ENCODE results near the gene CAPN9. TPM values are rescaled to one million over a fixed set of nuclear protein-coding genes. Genes with fewer than 3 reads are reported as not detected.
A peak's percentile ranks its signal among the peaks of the same experiment; 100 is the strongest.

CAPN9 gene
- total RNA-seq, 1 donor from 2014 or later: not detected

- H3K4me3 Mint-ChIP-seq (ENCODE audit: unreplicated experiment): no peak overlapping the region
- peak; percentile 93 for TF ChIP-seq CTCF (IDR thresholded peaks at IDR 0.05)
- H3K4me1 Mint-ChIP-seq (ENCODE audit: low read depth): peaks cover 42% of the 10 kb centered on the region
Observed at GRCh38 chr1:230797942-230798365, 50.8 kb downstream of the CAPN9 start.

GRCh38 chr1:230798491-230798890 is 51.3 kb downstream of the CAPN9 start:
- no peak overlapping the region for H3K27ac Mint-ChIP-seq (ENCODE audit: unreplicated experiment)
- DNase-seq (ENCODE audit: low spot score): no peak
- H3K4me3 Mint-ChIP-seq (ENCODE audit: unreplicated experiment): no peak overlapping the region
- no peaks in the 10 kb centered on the region for H3K36me3 Mint-ChIP-seq (ENCODE audit: low read depth)
- H3K9me3 Mint-ChIP-seq (ENCODE audit: low read depth): no peaks in the 10 kb centered on the region
- no peak for TF ChIP-seq CTCF (IDR thresholded peaks at IDR 0.05)
- peaks cover 42% of the 10 kb centered on the region for H3K4me1 Mint-ChIP-seq (ENCODE audit: low read depth)
- no peaks in the 10 kb centered on the region for H3K27me3 Mint-ChIP-seq (ENCODE audit: low read depth)

More at GRCh38 chr1:230797942-230798365, 50.8 kb downstream of the CAPN9 start:
- Mint-ChIP-seq H3K9me3 (ENCODE audit: low read depth) (no peaks in the 10 kb centered on the region), H3K27ac (ENCODE audit: unreplicated experiment) (no peak overlapping the region), H3K27me3 (ENCODE audit: low read depth) (no peaks in the 10 kb centered on the region), H3K36me3 (ENCODE audit: low read depth) (no peaks in the 10 kb centered on the region)
- DNase-seq (ENCODE audit: low spot score): no peak

- Mint-ChIP-seq H3K4me3 (ENCODE audit: unreplicated experiment) (no peak overlapping the region), H3K27ac (ENCODE audit: unreplicated experiment) (peak overlapping the region; percentile 76), H3K27me3 (ENCODE audit: low read depth) (no peaks in the 10 kb centered on the region), H3K36me3 (ENCODE audit: low read depth) (peaks cover 1% of the 10 kb centered on the region), H3K9me3 (ENCODE audit: low read depth) (no peaks in the 10 kb centered on the region), H3K4me1 (ENCODE audit: low read depth) (peaks cover 37% of the 10 kb centered on the region)
- no peak for TF ChIP-seq CTCF (IDR thresholded peaks at IDR 0.05)
- DNase-seq (ENCODE audit: low spot score): no peak
Observed at GRCh38 chr1:230800891-230801840, 54.0 kb downstream of the CAPN9 start.

- peaks cover 24% of the 10 kb centered on the region for H3K4me1 Mint-ChIP-seq (ENCODE audit: low read depth)
- H3K36me3 Mint-ChIP-seq (ENCODE audit: low read depth): peaks cover 3% of the 10 kb centered on the region
- no peaks in the 10 kb centered on the region for H3K27me3 Mint-ChIP-seq (ENCODE audit: low read depth)
- H3K4me3 Mint-ChIP-seq (ENCODE audit: unreplicated experiment): no peak overlapping the region
- DNase-seq (ENCODE audit: low spot score): no peak
- TF ChIP-seq CTCF (IDR thresholded peaks at IDR 0.05): no peak
- no peak overlapping the region for H3K27ac Mint-ChIP-seq (ENCODE audit: unreplicated experiment)
- no peaks in the 10 kb centered on the region for H3K9me3 Mint-ChIP-seq (ENCODE audit: low read depth)
Observed at GRCh38 chr1:230804396-230804795, 57.2 kb downstream of the CAPN9 start.

GRCh38 chr1:230806552-230806951 is 59.4 kb downstream of the CAPN9 start:
- Mint-ChIP-seq H3K27me3 (ENCODE audit: low read depth) (no peaks in the 10 kb centered on the region), H3K9me3 (ENCODE audit: low read depth) (peaks cover 3% of the 10 kb centered on the region), H3K4me3 (ENCODE audit: unreplicated experiment) (no peak overlapping the region), H3K27ac (ENCODE audit: unreplicated experiment) (peak overlapping the region; percentile 39), H3K4me1 (ENCODE audit: low read depth) (peaks cover 12% of the 10 kb centered on the region), H3K36me3 (ENCODE audit: low read depth) (peaks cover 3% of the 10 kb centered on the region)
- no peak for DNase-seq (ENCODE audit: low spot score)
- no peak for TF ChIP-seq CTCF (IDR thresholded peaks at IDR 0.05)
